ENCODE measurements around the gene DNAI1.

DNA sequence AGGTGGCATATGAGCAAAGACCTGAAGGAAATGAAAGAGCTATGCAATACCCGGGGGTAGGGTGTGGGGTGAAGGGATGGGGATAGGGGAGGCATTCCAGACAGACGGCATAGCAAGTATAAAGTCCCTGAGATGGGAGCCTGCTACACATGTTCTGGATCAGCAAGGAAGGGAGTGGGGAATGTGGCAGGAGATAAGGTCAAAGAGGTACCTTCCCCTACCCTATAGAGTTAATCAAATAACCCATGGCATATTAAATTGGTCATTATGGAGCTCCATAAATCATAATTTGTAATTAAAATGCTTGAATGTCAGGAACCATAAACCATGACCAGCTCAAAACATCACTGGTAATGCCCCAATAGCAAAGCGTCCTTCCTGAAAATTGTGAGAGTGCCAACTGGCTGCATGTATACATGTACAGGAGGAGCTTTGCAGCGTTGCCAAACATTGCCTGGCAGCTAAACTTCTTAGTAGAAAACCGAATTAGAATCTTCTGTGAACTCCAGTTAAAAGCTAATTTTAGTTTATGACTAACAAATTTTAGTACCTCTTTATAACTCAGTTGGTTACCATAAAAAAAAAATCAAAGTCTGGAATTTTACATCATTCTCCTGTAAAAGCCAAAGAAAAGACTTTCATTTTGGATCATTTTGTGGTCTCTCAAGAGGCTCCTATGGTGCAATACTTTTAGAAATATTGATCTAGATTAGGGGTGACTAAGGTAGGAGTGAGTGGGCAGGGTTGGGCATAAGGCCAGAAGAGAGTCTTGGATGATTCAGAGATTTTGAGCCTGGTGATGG, 4.7 kb downstream of the DNAI1 start:
- TF ChIP-seq, protein P1, sequence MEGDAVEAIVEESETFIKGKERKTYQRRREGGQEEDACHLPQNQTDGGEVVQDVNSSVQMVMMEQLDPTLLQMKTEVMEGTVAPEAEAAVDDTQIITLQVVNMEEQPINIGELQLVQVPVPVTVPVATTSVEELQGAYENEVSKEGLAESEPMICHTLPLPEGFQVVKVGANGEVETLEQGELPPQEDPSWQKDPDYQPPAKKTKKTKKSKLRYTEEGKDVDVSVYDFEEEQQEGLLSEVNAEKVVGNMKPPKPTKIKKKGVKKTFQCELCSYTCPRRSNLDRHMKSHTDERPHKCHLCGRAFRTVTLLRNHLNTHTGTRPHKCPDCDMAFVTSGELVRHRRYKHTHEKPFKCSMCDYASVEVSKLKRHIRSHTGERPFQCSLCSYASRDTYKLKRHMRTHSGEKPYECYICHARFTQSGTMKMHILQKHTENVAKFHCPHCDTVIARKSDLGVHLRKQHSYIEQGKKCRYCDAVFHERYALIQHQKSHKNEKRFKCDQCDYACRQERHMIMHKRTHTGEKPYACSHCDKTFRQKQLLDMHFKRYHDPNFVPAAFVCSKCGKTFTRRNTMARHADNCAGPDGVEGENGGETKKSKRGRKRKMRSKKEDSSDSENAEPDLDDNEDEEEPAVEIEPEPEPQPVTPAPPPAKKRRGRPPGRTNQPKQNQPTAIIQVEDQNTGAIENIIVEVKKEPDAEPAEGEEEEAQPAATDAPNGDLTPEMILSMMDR (optimal IDR thresholded peaks at IDR 0.05 in 1 of 3, IDR thresholded peaks at IDR 0.05 in 1 of 3, conservative IDR thresholded peaks at IDR 0.05 in 1 of 3; ENCODE audit: extremely low read depth in 1 of 3, insufficient read depth in 2 of 3, low read length in 3 of 3): no peak
- no peak for TF ChIP-seq EZH2 (IDR thresholded peaks at IDR 0.05; ENCODE audit: low read length)
